Stomach (tissue), 4 donors: Measurements from ENCODE around the gene LHFPL2.

Experiments used
- EP300 ChIP-seq: sonication (generic); formaldehyde crosslinking; IDR thresholded peaks from one replicate; pipeline ENCODE4 v1.6.1; 2017; ENCODE audit warnings: antibody characterized with exemption
- POLR2A ChIP-seq, 4 donors: fragments of 450-650 bp; IDR thresholded peaks; one replicate each; pipeline ENCODE4 v1.6.1; 2016; ENCODE audit warnings: antibody characterized with exemption in 4 of 4, control low read depth in 2 of 4, mild to moderate bottlenecking in 1 of 4, moderate library complexity in 1 of 4
- POLR2AphosphoS5 ChIP-seq, 3 donors: sonication (generic); formaldehyde crosslinking; IDR thresholded peaks; one replicate each; pipeline ENCODE4 v1.6.1; 2016; ENCODE audit warnings: antibody characterized with exemption in 3 of 3
- TF ChIP-seq, protein P1 (sequence below), 7 experiments: fragments of 450-650 bp in 4 of 7; fragments of 200-600 bp in 3 of 7; sonication (generic) in 3 of 7; IDR thresholded peaks; one replicate each; pipeline ENCODE4 v1.5.1; 2016 to 2019; ENCODE audit warnings: antibody characterized with exemption in 7 of 7, control low read depth in 2 of 7, mild to moderate bottlenecking in 1 of 7

DNA sequence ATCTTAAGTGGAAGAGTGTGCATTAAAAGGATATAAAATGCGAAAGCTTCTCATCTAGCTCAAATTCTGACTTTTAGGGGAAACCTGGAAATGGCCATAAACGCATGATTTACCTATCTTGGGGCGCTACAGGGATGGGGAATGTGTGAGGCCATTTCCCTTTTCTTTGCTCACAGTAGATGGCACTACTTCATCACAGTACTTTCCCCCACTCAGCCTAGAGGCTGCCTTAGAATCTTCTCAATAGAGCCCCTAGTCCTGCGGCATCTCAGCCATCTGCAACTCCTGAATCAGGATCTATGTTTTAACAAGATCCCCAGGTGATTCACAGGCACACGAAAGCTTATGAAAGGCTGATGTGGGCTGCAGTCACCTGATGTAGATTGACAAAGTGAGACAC is 110.8 kb downstream of the LHFPL2 start:
- TF ChIP-seq, protein P1, sequence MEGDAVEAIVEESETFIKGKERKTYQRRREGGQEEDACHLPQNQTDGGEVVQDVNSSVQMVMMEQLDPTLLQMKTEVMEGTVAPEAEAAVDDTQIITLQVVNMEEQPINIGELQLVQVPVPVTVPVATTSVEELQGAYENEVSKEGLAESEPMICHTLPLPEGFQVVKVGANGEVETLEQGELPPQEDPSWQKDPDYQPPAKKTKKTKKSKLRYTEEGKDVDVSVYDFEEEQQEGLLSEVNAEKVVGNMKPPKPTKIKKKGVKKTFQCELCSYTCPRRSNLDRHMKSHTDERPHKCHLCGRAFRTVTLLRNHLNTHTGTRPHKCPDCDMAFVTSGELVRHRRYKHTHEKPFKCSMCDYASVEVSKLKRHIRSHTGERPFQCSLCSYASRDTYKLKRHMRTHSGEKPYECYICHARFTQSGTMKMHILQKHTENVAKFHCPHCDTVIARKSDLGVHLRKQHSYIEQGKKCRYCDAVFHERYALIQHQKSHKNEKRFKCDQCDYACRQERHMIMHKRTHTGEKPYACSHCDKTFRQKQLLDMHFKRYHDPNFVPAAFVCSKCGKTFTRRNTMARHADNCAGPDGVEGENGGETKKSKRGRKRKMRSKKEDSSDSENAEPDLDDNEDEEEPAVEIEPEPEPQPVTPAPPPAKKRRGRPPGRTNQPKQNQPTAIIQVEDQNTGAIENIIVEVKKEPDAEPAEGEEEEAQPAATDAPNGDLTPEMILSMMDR (IDR thresholded peaks at IDR 0.05), result peak in 5 of 7 experiments; percentile 21 to 37 (median 26)
- TF ChIP-seq EP300, result no peak
- no peak for TF ChIP-seq POLR2AphosphoS5 (IDR thresholded peaks at IDR 0.05)
- TF ChIP-seq POLR2A (IDR thresholded peaks at IDR 0.05), result no peak
